GM19043 (cell line): ENCODE results near the gene ATE1.

Source experiments
- ATAC-seq: cut with Tn5 transposase; IDR thresholded peaks from one replicate; pipeline ENCODE4 v1.9.1; 2021; ENCODE audit warnings: low read depth; ENCODE audit not compliant: unreplicated experiment

The ATE1 gene

GRCh38 chr10:121880895-121881294 is 46.9 kb downstream of the ATE1 start:
- no peak for ATAC-seq

GRCh38 chr10:121879476-121879875 is 48.4 kb downstream of the ATE1 start:
- no peak for ATAC-seq

- no peak for ATAC-seq
Measured at GRCh38 chr10:121873236-121873635, 54.6 kb downstream of the ATE1 start.

GRCh38 chr10:121870413-121870812 is 57.4 kb downstream of the ATE1 start:
- no peak for ATAC-seq

GRCh38 chr10:121865554-121865953 is 62.3 kb downstream of the ATE1 start:
- no peak for ATAC-seq

GRCh38 chr10:121864653-121865052 is 63.2 kb downstream of the ATE1 start:
- no peak for ATAC-seq

GRCh38 chr10:121864168-121864567 is 63.7 kb downstream of the ATE1 start:
- no peak for ATAC-seq

GRCh38 chr10:121862649-121863048 is 65.2 kb downstream of the ATE1 start:
- ATAC-seq = no peak

- no peak for ATAC-seq
Measured at GRCh38 chr10:121862042-121862441, 65.8 kb downstream of the ATE1 start.

GRCh38 chr10:121860810-121861209 is 67.0 kb downstream of the ATE1 start:
- no peak for ATAC-seq

GRCh38 chr10:121854809-121855445 is 72.9 kb downstream of the ATE1 start:
- ATAC-seq = no peak

GRCh38 chr10:121853950-121854349 is 73.9 kb downstream of the ATE1 start:
- ATAC-seq = no peak

GRCh38 chr10:121851786-121852185 is 76.0 kb downstream of the ATE1 start:
- ATAC-seq = no peak

- ATAC-seq = no peak
Measured at GRCh38 chr10:121848082-121848481, 79.7 kb downstream of the ATE1 start.

- ATAC-seq = no peak
Measured at GRCh38 chr10:121846555-121846954, 81.3 kb downstream of the ATE1 start.

GRCh38 chr10:121845044-121845784 is 82.6 kb downstream of the ATE1 start:
- ATAC-seq = peak; percentile 91

- ATAC-seq = no peak
Measured at GRCh38 chr10:121844537-121844936, 83.3 kb downstream of the ATE1 start.

GRCh38 chr10:121843379-121843778 is 84.5 kb downstream of the ATE1 start:
- no peak for ATAC-seq

GRCh38 chr10:121841862-121842261 is 86.0 kb downstream of the ATE1 start:
- ATAC-seq = no peak

GRCh38 chr10:121838931-121839330 is 88.9 kb downstream of the ATE1 start:
- ATAC-seq = no peak

- ATAC-seq = no peak
Measured at GRCh38 chr10:121838149-121838548, 89.7 kb downstream of the ATE1 start.

- ATAC-seq = no peak
Measured at GRCh38 chr10:121836171-121836570, 91.7 kb downstream of the ATE1 start.
